GM12801 (cell line): ENCODE results near the gene ZDHHC19.

ENCODE experiments used
- TF ChIP-seq, protein P1 (sequence below): IDR thresholded peaks from one replicate; pipeline ENCODE4 v1.5.1; 2011; ENCODE audit warnings: control low read depth; ENCODE audit not compliant: insufficient read length; ENCODE audit errors: extremely low read depth

ZDHHC19 gene

DNA sequence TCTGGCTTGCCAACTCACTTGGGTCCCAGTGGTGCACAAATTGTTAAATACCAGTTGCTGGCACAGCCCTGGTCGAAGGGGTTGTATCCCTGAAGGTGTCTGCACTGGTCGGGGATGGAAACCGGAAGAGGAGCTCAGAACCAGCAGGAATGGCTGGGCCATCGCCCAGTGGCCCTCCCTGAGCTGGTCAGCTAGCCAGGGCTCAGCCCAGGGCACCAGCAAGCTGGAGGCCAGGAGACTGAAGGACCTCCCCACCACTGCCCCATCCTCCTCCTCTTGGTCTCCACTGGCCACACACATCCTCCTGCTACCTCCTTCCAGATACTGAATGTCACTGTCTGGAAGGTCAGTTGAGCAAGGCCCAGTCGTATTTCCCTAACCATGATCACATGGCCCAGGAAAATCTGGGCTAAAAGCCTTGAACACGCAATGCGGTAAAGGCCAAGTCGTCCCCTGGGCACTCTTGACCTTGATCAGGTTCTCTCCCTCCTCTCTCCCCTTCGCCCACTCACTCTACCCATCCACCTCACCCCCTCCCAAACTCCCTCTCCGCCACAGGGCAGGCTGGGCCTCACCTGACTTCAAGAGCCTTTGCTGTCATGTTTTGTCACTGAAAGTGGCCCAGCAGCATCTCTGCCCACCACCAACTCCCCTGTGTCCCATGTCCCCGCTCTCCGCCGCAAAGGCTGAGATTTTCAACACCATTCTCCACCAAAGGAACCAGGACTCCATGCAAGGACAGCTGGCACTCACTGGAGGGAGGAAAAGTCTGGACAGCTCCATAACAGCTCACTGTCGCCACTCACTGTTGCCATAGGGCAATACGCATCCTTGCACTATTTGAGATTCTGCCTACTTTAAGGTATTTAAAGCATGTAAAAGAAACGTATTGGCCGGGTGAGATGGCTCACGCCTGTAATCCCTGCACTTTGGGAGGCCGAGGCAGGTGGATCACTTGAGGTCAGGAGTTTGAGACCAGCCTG lies 12.1 kb downstream of the ZDHHC19 start:
- TF ChIP-seq, protein P1, sequence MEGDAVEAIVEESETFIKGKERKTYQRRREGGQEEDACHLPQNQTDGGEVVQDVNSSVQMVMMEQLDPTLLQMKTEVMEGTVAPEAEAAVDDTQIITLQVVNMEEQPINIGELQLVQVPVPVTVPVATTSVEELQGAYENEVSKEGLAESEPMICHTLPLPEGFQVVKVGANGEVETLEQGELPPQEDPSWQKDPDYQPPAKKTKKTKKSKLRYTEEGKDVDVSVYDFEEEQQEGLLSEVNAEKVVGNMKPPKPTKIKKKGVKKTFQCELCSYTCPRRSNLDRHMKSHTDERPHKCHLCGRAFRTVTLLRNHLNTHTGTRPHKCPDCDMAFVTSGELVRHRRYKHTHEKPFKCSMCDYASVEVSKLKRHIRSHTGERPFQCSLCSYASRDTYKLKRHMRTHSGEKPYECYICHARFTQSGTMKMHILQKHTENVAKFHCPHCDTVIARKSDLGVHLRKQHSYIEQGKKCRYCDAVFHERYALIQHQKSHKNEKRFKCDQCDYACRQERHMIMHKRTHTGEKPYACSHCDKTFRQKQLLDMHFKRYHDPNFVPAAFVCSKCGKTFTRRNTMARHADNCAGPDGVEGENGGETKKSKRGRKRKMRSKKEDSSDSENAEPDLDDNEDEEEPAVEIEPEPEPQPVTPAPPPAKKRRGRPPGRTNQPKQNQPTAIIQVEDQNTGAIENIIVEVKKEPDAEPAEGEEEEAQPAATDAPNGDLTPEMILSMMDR, result no peak

DNA sequence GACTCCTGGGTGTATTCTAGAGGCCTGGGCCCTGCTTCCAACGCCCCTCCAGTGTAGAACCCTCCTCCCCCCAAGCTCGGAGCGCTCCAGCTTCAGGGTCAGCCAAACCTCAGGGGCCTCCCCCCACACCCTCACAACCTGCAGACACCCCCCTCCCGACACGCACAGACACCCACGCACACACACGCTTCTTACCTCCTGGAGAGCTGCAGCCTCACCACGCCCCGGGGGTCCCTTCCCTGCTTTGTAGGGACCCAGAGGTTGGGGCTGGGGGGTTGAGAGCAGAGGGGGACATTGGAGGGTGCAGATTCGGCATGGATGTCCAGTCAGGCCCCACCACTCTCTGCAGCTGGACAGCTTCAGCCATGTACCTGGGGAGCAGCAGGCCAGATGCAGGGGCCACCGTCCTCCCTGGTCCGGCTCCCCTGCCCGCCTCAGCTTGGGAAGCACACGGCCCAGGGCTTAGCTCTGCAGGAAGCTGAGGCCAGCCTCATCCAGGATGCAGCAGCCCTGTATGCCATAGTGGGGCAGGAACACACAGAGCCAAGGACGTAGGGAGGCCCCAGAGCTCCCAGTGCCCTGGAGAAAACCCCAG lies 13.0 kb downstream of the ZDHHC19 start:
- TF ChIP-seq, protein P1, result no peak

DNA sequence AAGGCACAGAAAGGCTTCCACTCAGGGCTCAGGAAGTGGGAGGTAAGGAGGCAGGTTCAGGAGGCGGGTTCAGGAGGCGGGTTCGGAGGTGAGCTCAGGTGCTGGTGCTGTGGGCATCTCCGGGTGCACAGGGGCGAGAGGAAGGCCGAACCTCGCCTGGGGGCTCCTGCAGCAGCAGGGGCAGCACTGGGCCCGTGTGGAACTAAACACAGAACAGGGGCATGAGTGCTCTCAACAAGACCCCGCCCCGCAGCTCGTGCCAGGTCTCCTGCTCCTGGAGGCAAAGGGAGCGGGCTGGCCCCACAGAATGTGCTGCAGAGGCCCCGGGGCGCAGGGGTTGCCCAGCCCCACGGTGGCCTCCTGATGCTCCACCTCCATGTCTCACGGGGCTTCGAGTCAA lies 13.7 kb downstream of the ZDHHC19 start:
- TF ChIP-seq, protein P1, result no peak

DNA sequence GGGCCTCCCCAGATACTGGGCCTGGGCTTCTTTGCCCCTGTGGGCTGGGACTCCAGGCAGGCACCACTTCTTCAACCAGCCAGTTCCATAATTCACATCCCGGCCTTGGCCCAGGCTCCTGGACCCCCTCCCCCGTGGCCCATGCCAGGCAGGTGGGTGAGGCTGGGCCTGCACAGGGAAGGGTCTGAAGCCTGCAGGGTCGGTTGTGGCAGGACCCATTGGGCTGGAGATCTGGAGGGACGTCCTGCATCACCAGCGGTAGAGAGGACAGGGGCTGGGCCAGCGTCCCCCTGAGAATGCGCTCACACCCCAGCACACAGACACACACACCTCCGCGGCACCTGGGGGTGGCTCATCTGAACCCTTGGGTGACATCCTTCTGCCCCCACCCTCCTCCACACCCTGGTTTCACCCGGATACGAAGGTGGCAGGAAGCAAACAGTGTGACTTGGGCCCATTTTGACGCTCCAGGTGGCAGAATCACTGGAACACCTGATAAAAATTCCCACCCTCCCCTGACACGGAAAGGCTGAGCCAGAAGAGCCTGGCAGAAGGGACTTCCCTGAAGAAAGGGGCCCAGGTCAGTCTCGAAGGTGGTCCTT lies 15.4 kb downstream of the ZDHHC19 start:
- TF ChIP-seq, protein P1, result no peak

DNA sequence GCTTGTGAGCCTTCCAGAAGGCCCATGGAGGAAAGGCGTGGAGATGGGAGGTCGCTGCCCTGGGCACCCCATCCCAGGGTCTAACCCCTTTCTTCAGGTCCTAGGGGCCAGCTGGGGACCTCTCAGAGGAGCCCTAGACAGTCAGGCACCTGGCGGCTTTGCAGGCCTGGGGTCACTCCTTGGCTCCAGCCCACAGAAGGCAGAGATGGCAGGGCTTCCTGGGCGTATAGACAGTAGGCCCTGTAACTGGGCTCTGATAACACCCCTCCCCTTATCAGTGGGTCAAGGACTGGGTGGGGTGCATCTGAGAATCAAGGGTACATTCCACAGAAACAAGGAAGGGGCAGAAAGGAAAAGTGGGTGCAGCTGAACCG lies 16.7 kb downstream of the ZDHHC19 start:
- TF ChIP-seq, protein P1, result no peak

DNA sequence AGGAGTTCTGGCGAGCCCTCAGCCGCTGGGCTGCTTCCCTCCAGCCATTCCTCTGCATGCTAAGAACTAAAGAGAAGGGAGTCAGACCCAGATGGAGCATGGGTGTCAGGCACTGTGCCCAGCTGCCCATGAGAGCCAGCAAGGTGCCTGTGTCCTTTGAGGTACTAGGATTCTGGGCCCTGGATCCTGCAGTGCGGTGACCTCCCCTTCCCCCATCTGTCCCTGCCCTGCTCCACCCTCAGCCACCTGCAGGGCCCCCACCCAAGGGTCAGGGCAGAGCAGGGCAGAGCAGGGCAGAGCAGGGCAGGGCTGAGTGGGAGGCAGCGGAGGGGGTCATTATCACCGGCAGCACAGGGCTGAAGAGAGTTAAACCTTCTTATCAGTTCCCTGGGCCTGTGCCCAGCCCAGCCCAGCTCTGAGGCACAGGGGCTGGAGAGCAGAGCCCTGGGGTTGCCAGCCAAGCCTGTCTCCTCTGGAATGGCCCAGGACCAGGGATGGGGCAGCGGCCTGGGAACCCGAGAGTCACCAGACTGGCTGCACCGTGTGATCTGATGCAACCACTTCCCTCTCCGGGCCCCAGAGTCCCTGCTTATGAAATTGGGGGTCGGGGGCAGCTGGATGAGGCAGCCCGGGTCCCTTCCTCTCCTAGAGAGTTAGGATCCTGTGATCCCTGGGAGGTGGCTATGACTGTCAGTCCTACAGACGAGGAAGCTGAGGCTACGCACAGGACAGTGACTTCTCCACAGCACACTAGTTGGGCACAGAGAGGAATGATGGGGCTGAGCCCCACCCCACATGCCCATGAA lies 17.3 kb downstream of the ZDHHC19 start:
- TF ChIP-seq, protein P1, result no peak
